ENCODE data around the gene BAZ2A. TPM values are rescaled to one million over a fixed set of nuclear protein-coding genes. Genes with fewer than 3 reads are reported as not detected.
A peak's percentile ranks its signal among the peaks of the same experiment; 100 is the strongest.

Gene BAZ2A
- total RNA-seq, 1 donor from 2014 or later: 10.8 TPM

DNA sequence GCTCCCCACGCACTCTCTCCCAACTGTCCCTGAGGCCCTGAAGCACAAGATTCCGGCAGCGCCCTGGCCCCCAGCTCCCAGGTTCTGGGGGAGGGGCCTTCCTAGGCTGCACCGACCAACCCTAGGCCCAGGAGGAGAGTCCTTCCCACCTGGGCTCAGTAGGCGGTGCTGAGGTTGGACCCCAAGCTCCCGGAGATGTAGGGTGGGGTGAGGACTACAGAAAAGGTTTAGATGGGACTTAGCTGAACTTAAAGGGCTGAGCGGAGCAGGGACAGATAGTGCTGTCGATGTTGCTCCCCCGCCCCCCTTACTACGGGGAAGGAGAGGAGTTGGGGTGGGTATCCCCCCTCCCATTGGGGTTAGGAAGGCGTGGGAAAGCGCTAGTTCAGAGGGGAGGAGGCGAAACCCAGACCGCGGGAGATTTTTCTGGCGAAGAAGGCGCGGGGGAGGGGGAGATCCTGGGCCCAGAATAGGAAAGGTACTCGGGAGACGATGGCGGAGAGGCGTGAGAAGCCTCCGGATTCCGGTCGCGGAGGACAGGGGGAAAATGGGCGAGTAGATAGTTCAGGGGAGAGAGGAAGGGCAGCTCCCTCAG lies 4.2 kb upstream of the BAZ2A start:
- FAIRE-seq (no peak), DNase-seq (ENCODE audit: low read depth) (peak; percentile 72)
- Histone ChIP-seq H3K36me3 (ENCODE audit: control insufficient read depth, insufficient read depth, low read length) (peaks cover 6% of the 10 kb centered on the region), H3K4me3 (ENCODE audit: low read depth, low read length) (peak overlapping the region; percentile 85), H3K27me3 (ENCODE audit: control insufficient read depth, insufficient read depth, low read length) (no peaks in the 10 kb centered on the region)
- TF ChIP-seq, protein P1, sequence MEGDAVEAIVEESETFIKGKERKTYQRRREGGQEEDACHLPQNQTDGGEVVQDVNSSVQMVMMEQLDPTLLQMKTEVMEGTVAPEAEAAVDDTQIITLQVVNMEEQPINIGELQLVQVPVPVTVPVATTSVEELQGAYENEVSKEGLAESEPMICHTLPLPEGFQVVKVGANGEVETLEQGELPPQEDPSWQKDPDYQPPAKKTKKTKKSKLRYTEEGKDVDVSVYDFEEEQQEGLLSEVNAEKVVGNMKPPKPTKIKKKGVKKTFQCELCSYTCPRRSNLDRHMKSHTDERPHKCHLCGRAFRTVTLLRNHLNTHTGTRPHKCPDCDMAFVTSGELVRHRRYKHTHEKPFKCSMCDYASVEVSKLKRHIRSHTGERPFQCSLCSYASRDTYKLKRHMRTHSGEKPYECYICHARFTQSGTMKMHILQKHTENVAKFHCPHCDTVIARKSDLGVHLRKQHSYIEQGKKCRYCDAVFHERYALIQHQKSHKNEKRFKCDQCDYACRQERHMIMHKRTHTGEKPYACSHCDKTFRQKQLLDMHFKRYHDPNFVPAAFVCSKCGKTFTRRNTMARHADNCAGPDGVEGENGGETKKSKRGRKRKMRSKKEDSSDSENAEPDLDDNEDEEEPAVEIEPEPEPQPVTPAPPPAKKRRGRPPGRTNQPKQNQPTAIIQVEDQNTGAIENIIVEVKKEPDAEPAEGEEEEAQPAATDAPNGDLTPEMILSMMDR (IDR thresholded peaks at IDR 0.05; ENCODE audit: insufficient read depth, low read length, severe bottlenecking): no peak

DNA sequence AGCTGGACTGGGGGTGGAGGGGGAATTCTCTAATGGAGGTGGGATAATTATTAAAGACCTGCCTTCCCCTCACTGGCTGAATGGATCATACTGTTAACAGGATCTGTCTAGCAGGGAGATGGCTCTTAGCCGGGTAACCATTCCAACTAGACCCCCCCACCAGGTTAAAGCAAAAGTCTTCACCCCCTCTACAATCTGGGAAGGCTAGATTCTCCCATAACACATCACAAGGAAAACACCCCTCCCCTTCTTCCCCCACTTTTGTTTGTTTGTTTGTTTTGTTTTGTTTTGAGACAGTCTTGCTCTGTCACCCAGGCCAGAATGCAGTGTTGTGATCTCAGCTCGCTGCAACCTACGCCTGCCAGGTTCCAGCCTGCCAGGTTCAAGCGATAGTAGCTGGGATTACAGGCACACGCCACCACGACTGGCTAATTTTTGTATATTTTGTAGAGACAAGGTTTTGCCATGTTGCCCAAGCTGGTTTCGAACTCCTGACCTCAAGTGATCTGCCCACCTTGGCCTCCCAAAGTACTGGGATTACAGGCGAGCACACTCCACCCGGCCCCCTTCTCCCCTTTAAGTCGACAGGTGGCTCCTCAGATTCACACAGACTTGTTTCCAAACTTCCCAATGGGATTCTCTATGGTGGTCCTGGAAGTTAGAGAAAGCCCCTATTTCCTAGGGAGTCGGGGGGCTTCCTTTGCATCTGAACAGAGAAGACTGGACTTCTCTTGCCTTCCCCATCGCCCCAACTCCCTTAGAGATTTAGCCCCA lies 3.5 kb upstream of the BAZ2A start:
- DNase-seq (ENCODE audit: low read depth): peak; percentile 8
- no peak for FAIRE-seq

DNA sequence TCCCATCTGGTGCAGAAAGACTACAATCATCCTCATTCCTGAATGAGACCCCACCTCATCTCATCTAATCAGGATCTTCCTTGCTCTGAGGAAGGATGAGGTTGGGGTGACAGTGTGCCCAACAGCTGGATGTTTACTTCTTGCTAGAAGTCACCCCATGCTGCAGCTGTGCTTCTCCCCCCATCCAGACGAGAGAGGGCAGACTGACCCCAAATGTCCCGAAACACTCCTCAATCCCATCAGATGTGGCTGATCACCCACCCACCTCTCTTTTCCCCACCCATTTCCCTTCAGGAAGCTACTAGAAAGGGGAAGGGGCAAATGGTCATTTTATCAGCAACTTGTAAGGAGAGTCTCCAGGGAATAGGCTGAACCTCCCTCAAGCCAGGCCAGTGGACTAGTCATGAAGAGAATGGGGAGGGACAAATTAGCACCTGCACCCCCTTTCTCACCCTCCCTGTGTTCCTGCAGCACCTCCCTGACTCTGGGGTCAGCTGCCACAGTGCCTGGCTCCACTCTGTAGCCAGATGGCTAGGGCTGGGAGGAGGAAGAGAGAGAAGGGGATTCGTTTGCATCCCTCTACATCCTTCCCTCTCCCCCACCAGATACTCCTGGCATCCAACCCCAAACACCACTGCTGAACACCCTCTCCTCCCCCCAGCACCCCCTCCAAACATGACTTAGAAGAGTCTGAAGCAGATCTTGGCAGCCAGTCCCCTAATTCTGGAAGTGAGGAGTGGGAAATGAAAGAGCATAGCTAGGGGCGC lies 2.8 kb upstream of the BAZ2A start:
- no peak for FAIRE-seq
- Histone ChIP-seq H3K36me3 (ENCODE audit: control insufficient read depth, insufficient read depth, low read length) (no peaks in the 10 kb centered on the region), H3K4me3 (ENCODE audit: low read depth, low read length) (no peak overlapping the region), H3K27me3 (ENCODE audit: control insufficient read depth, insufficient read depth, low read length) (no peaks in the 10 kb centered on the region)
- TF ChIP-seq, protein P1 (IDR thresholded peaks at IDR 0.05; ENCODE audit: insufficient read depth, low read length, severe bottlenecking): no peak
- no peak for DNase-seq (ENCODE audit: low read depth)

More for the DNA sequence above, 3.5 kb upstream of the BAZ2A start:
- H3K36me3 ChIP-seq (ENCODE audit: control insufficient read depth, insufficient read depth, low read length): peaks cover 1% of the 10 kb centered on the region
- TF ChIP-seq, protein P1 (IDR thresholded peaks at IDR 0.05; ENCODE audit: insufficient read depth, low read length, severe bottlenecking): no peak
- peak overlapping the region; percentile 85 for H3K4me3 ChIP-seq (ENCODE audit: low read depth, low read length)
- H3K27me3 ChIP-seq (ENCODE audit: control insufficient read depth, insufficient read depth, low read length): no peaks in the 10 kb centered on the region

DNA sequence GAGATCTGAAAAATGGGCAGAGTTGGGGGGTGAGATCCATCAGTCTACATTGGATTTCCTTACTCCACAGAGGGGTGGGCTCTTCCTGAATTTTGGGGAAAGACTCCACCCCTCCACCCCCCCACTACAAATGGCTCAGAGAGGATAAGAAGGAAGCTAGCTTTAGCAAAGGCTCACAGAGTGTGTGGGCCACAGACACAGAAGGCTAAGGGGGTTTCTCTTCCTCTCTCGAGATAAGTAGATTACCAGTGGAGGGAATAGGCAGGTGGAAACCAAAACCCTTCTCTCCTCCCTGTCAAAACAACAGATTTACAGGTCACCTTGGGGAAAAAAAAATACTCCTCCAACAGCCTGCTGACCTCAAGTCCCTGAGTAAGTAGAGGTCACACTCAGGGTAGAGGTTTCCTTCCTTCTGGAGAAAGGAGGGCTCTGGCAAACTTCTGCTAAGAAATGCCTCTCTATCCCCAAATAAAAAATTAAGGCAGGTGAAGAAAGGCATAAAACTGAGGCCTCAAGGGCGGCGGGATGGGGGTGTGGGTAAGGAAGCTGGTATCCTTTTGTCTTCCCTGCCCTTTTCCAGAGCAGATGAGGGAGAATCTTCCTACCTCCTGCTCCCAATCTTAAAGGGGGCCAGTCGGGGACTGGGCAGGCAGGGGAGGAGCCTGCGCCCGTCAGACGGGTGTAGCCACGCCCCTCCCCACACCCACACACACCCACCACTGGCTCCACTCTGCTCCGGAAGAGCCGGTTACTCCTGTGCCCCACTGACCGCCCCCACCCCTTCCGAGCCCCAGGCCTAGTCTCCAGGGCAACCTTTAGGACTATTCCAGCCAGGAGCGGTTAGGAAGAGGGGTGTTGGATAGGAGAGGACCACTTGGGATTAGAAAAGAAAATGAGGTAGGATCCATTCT lies 1.9 kb upstream of the BAZ2A start:
- H3K36me3 ChIP-seq (ENCODE audit: control insufficient read depth, insufficient read depth, low read length): no peaks in the 10 kb centered on the region
- TF ChIP-seq, protein P1 (IDR thresholded peaks at IDR 0.05; ENCODE audit: insufficient read depth, low read length, severe bottlenecking): no peak
- H3K4me3 ChIP-seq (ENCODE audit: low read depth, low read length): no peak overlapping the region
- DNase-seq (ENCODE audit: low read depth) (peak; percentile 57), FAIRE-seq (no peak)
- H3K27me3 ChIP-seq (ENCODE audit: control insufficient read depth, insufficient read depth, low read length): no peaks in the 10 kb centered on the region

DNA sequence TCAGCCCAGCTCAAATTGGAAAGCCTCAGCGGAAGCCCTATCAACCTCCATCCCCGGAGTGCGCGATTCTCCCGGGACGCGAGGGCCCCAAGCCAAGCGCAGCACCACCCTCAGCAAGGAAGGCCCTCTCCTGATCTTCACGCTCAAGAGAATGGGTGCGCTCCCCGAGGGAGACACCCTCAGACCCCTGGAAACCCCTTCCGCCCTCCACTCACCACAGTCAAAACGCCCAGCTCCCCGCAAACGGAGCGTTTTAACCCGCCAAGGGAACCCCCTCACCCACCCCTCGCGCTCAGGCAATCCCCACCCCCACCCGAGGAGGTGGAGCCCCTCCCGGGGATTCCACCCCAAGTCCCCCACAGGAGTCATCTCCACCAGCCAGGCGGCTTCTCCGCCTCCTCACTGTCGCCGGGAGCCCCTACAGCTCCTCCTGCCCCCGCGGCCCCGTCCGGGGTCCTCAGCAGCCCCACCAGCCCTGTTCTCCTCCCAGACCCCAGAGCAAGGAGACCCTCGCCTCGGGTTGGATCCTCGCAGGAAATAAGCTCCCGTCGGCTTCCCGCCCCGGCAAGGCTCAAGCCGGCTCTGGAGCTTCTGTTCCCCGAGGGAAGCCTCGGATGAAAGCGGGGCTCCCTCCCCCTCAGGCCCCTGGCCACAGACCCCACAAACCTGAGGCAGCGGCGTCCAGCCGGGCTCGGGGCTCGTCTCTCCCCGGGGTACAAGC lies 507 bp downstream of the BAZ2A start:
- Histone ChIP-seq H3K27me3 (ENCODE audit: control insufficient read depth, insufficient read depth, low read length) (no peaks in the 10 kb centered on the region), H3K36me3 (ENCODE audit: control insufficient read depth, insufficient read depth, low read length) (peaks cover 3% of the 10 kb centered on the region), H3K4me3 (ENCODE audit: low read depth, low read length) (peak overlapping the region; percentile 86)
- no peak for FAIRE-seq
- TF ChIP-seq, protein P1 (IDR thresholded peaks at IDR 0.05; ENCODE audit: insufficient read depth, low read length, severe bottlenecking): no peak
- DNase-seq (ENCODE audit: low read depth): no peak

Measured in bronchial epithelial cell (primary cell).